Daoy (cell line): ENCODE data around the gene SH3BP1. TPM values are rescaled to one million over a fixed set of nuclear protein-coding genes. Genes with fewer than 3 reads are reported as not detected.
"Not testable (repeated sequence)": the region's sequence is repeated elsewhere in the genome, so short reads cannot be mapped to it uniquely, and the experiment has no call there.

Experiments
- DNase-seq: peaks from one replicate; pipeline ENCODE4 v3.0.0-alpha.2; 2015; ENCODE audit warnings: low read depth
- total RNA-seq: library from RNA; depleted of rRNA; stranded (reverse); fragments of >200 nt; shearing (Covaris generic); gene quantifications from 2 replicates; pipeline ENCODE4 v1.2.3, GENCODE V29; 2014

SH3BP1 gene
- total RNA-seq, 1 experiment from 2014 or later: 5.7 TPM

GRCh38 chr22:37677493-37677974 lies 38.1 kb downstream of the SH3BP1 start:
- DNase-seq: no peak

- DNase-seq: no peak
These were observed 38.9 kb downstream of the SH3BP1 start for GRCh38 chr22:37678372-37678771.

GRCh38 chr22:37679670-37680069 lies 40.2 kb downstream of the SH3BP1 start:
- no peak for DNase-seq

GRCh38 chr22:37680191-37680851 lies 40.9 kb downstream of the SH3BP1 start:
- no peak for DNase-seq

GRCh38 chr22:37681001-37681424 lies 41.5 kb downstream of the SH3BP1 start:
- DNase-seq: peak; percentile 57

- DNase-seq: peak; percentile 83
These were observed 42.1 kb downstream of the SH3BP1 start for GRCh38 chr22:37681556-37682049.

- DNase-seq: no peak
These were observed 45.5 kb downstream of the SH3BP1 start for GRCh38 chr22:37684803-37685615.

- DNase-seq: peak; percentile 89
These were observed 46.8 kb downstream of the SH3BP1 start, which contains the start of gene NOL12 for GRCh38 chr22:37686002-37686982. NOL12 (plus strand) TSS chr22:37686343; CDS start chr22:37686393, 50 bp downstream.

- DNase-seq: no peak
These were observed 50.9 kb downstream of the SH3BP1 start for GRCh38 chr22:37690407-37690806.

- no peak for DNase-seq
These were observed 51.5 kb downstream of the SH3BP1 start for GRCh38 chr22:37690901-37691504.

GRCh38 chr22:37692627-37693285 lies 53.3 kb downstream of the SH3BP1 start:
- DNase-seq: no peak

- not testable (repeated sequence) for DNase-seq
These were observed 54.7 kb downstream of the SH3BP1 start for GRCh38 chr22:37694131-37694530.

GRCh38 chr22:37696260-37696656 lies 56.8 kb downstream of the SH3BP1 start:
- DNase-seq: not testable (repeated sequence)

GRCh38 chr22:37696657-37697537 lies 57.4 kb downstream of the SH3BP1 start, which contains the start of gene TRIOBP:
TRIOBP (plus strand) TSS chr22:37697048; CDS start chr22:37701366, 4,318 bp downstream.
- DNase-seq: peak; percentile 98

GRCh38 chr22:37697538-37697835 lies 58.0 kb downstream of the SH3BP1 start:
- DNase-seq: no peak

GRCh38 chr22:37701141-37701786 lies 61.8 kb downstream of the SH3BP1 start:
- DNase-seq: no peak

- DNase-seq: no peak
These were observed 64.4 kb downstream of the SH3BP1 start for GRCh38 chr22:37703906-37704305.

- no peak for DNase-seq
These were observed 65.2 kb downstream of the SH3BP1 start for GRCh38 chr22:37704645-37705044.

- DNase-seq: no peak
These were observed 65.7 kb downstream of the SH3BP1 start for GRCh38 chr22:37705205-37705604.
